NCI-H2171 (cell line): ENCODE measurements around the gene GRIN2A.
A peak's percentile ranks its signal among the peaks of the same experiment; 100 is the strongest.

Experiments used
- DNase-seq: peaks from one replicate; lab custom pipeline; 2025; lab: John Stamatoyannopoulos, UW

GRIN2A gene

GRCh38 chr16:10181196-10182162 is 749 bp downstream of the GRIN2A start:
- DNase-seq = peak; percentile 3

- no peak for DNase-seq
Observed at GRCh38 chr16:10180771-10181163, 1.5 kb downstream of the GRIN2A start.

GRCh38 chr16:10180042-10180770 is 2.0 kb downstream of the GRIN2A start:
- no peak for DNase-seq

GRCh38 chr16:10178526-10178925 is 3.7 kb downstream of the GRIN2A start:
- no peak for DNase-seq

- no peak for DNase-seq
Observed at GRCh38 chr16:10178080-10178479, 4.1 kb downstream of the GRIN2A start.

GRCh38 chr16:10172848-10173655 is 9.2 kb downstream of the GRIN2A start:
- no peak for DNase-seq

GRCh38 chr16:10171221-10171620 is 11.0 kb downstream of the GRIN2A start:
- DNase-seq = no peak

GRCh38 chr16:10169904-10170410 is 12.3 kb downstream of the GRIN2A start:
- no peak for DNase-seq

GRCh38 chr16:10169031-10169430 is 13.2 kb downstream of the GRIN2A start:
- no peak for DNase-seq

- no peak for DNase-seq
Observed at GRCh38 chr16:10168258-10168657, 14.0 kb downstream of the GRIN2A start.

- no peak for DNase-seq
Observed at GRCh38 chr16:10165643-10166042, 16.6 kb downstream of the GRIN2A start.

- DNase-seq = no peak
Observed at GRCh38 chr16:10162981-10163380, 19.2 kb downstream of the GRIN2A start.

GRCh38 chr16:10156099-10156498 is 26.1 kb downstream of the GRIN2A start:
- no peak for DNase-seq

GRCh38 chr16:10154389-10154788 is 27.8 kb downstream of the GRIN2A start:
- DNase-seq = no peak

- no peak for DNase-seq
Observed at GRCh38 chr16:10153985-10154384, 28.2 kb downstream of the GRIN2A start.

GRCh38 chr16:10151718-10152117 is 30.5 kb downstream of the GRIN2A start:
- DNase-seq = no peak

GRCh38 chr16:10150906-10151305 is 31.3 kb downstream of the GRIN2A start:
- DNase-seq = no peak

- no peak for DNase-seq
Observed at GRCh38 chr16:10145542-10146035, 36.6 kb downstream of the GRIN2A start.

GRCh38 chr16:10141671-10142070 is 40.6 kb downstream of the GRIN2A start:
- no peak for DNase-seq

- no peak for DNase-seq
Observed at GRCh38 chr16:10138881-10139280, 43.3 kb downstream of the GRIN2A start.

- no peak for DNase-seq
Observed at GRCh38 chr16:10137341-10137740, 44.9 kb downstream of the GRIN2A start.

GRCh38 chr16:10136916-10137315 is 45.3 kb downstream of the GRIN2A start:
- no peak for DNase-seq
